Measurements from ENCODE around the gene HDAC7. TPM values are rescaled to one million over a fixed set of nuclear protein-coding genes. Genes with fewer than 3 reads are reported as not detected.

The HDAC7 gene
- total RNA-seq, 3 donors from 2014 or later (not counting 1 experiment from before 2014, with no cell fraction given) = 141 to 235 (median 147) TPM

- Mint-ChIP-seq H3K36me3 (no peaks in the 10 kb centered on the region), H3K27ac (no peak overlapping the region), H3K27me3 (ENCODE audit: low read depth in 2 of 2) (no peaks in the 10 kb centered on the region), H3K4me3 (no peak overlapping the region), H3K9me3 (no peaks in the 10 kb centered on the region), H3K4me1 (no peaks in the 10 kb centered on the region)
- TF ChIP-seq CTCF (IDR thresholded peaks at IDR 0.05) = no peak
- H3K36me3 ChIP-seq (ENCODE audit: control insufficient read depth, insufficient read depth, low read length) = no peaks in the 10 kb centered on the region
- intact Hi-C loops (cut with micrococcal nuclease) = no loop called here
- no peak for ATAC-seq
- H3K9me3 ChIP-seq (ENCODE audit: control insufficient read depth, insufficient read depth, low read length) = no peaks in the 10 kb centered on the region
- WGBS (ENCODE audit: insufficient coverage) = 95% methylated on average over 7 of the region's 7 CpGs
- no peak for DNase-seq
- H3K27me3 ChIP-seq (ENCODE audit: control insufficient read depth, insufficient read depth, low read length) = no peaks in the 10 kb centered on the region
- H3K4me1 ChIP-seq (ENCODE audit: control insufficient read depth, insufficient read depth, low read length) = peaks cover 6% of the 10 kb centered on the region
- H3K4me3 ChIP-seq (ENCODE audit: low read length) = no peak overlapping the region
- H3K27ac ChIP-seq (ENCODE audit: low read length) = no peak overlapping the region
Measured at GRCh38 chr12:47862881-47863280, 43.2 kb upstream of the HDAC7 start.

- no peaks in the 10 kb centered on the region for H3K36me3 ChIP-seq (ENCODE audit: control insufficient read depth, insufficient read depth, low read length)
- Mint-ChIP-seq H3K9me3 (no peaks in the 10 kb centered on the region), H3K27ac (no peak overlapping the region), H3K36me3 (no peaks in the 10 kb centered on the region), H3K4me1 (no peaks in the 10 kb centered on the region), H3K27me3 (ENCODE audit: low read depth in 2 of 2) (no peaks in the 10 kb centered on the region), H3K4me3 (no peak overlapping the region)
- WGBS (ENCODE audit: insufficient coverage) = 95% methylated on average over 4 of the region's 5 CpGs
- no peaks in the 10 kb centered on the region for H3K9me3 ChIP-seq (ENCODE audit: control insufficient read depth, insufficient read depth, low read length)
- intact Hi-C loops (cut with micrococcal nuclease) = no loop called here
- TF ChIP-seq CTCF (IDR thresholded peaks at IDR 0.05) = no peak
- no peak for ATAC-seq
- DNase-seq = no peak
- H3K4me1 ChIP-seq (ENCODE audit: control insufficient read depth, insufficient read depth, low read length) = no peaks in the 10 kb centered on the region
- no peaks in the 10 kb centered on the region for H3K27me3 ChIP-seq (ENCODE audit: control insufficient read depth, insufficient read depth, low read length)
- H3K27ac ChIP-seq (ENCODE audit: low read length) = no peak overlapping the region
- H3K4me3 ChIP-seq (ENCODE audit: low read length) = no peak overlapping the region
Measured at GRCh38 chr12:47862167-47862750, 42.6 kb upstream of the HDAC7 start.

- 100% methylated on average over 1 of the region's 2 CpGs for WGBS (ENCODE audit: insufficient coverage)
- no peaks in the 10 kb centered on the region for H3K9me3 Mint-ChIP-seq
- Histone ChIP-seq H3K4me1 (ENCODE audit: control insufficient read depth, insufficient read depth, low read length) (no peaks in the 10 kb centered on the region), H3K27me3 (ENCODE audit: control insufficient read depth, insufficient read depth, low read length) (no peaks in the 10 kb centered on the region), H3K9me3 (ENCODE audit: control insufficient read depth, insufficient read depth, low read length) (no peaks in the 10 kb centered on the region), H3K27ac (ENCODE audit: low read length) (no peak overlapping the region), H3K4me3 (ENCODE audit: low read length) (no peak overlapping the region), H3K36me3 (ENCODE audit: control insufficient read depth, insufficient read depth, low read length) (no peaks in the 10 kb centered on the region)
- H3K4me3 Mint-ChIP-seq = no peak overlapping the region
- intact Hi-C loops (cut with micrococcal nuclease) = no loop called here
- no peaks in the 10 kb centered on the region for H3K36me3 Mint-ChIP-seq
- TF ChIP-seq CTCF (IDR thresholded peaks at IDR 0.05) = no peak
- no peaks in the 10 kb centered on the region for H3K27me3 Mint-ChIP-seq (ENCODE audit: low read depth in 2 of 2)
- DNase-seq (no peak), ATAC-seq (no peak)
- no peak overlapping the region for H3K27ac Mint-ChIP-seq
- no peaks in the 10 kb centered on the region for H3K4me1 Mint-ChIP-seq
Measured at GRCh38 chr12:47860873-47861272, 41.2 kb upstream of the HDAC7 start.

- H3K27me3 Mint-ChIP-seq (ENCODE audit: low read depth in 2 of 2) = no peaks in the 10 kb centered on the region
- Histone ChIP-seq H3K27ac (ENCODE audit: low read length) (no peak overlapping the region), H3K9me3 (ENCODE audit: control insufficient read depth, insufficient read depth, low read length) (no peaks in the 10 kb centered on the region), H3K36me3 (ENCODE audit: control insufficient read depth, insufficient read depth, low read length) (no peaks in the 10 kb centered on the region), H3K4me1 (ENCODE audit: control insufficient read depth, insufficient read depth, low read length) (no peaks in the 10 kb centered on the region), H3K4me3 (ENCODE audit: low read length) (no peak overlapping the region), H3K27me3 (ENCODE audit: control insufficient read depth, insufficient read depth, low read length) (no peaks in the 10 kb centered on the region)
- no peaks in the 10 kb centered on the region for H3K4me1 Mint-ChIP-seq
- H3K9me3 Mint-ChIP-seq = no peaks in the 10 kb centered on the region
- intact Hi-C loops (cut with micrococcal nuclease) = no loop called here
- no peak overlapping the region for H3K4me3 Mint-ChIP-seq
- H3K36me3 Mint-ChIP-seq = no peaks in the 10 kb centered on the region
- no peak for DNase-seq
- no peak for ATAC-seq
- no peak for TF ChIP-seq CTCF (IDR thresholded peaks at IDR 0.05)
- WGBS (ENCODE audit: insufficient coverage) = 78% methylated on average over 7 of the region's 7 CpGs
- no peak overlapping the region for H3K27ac Mint-ChIP-seq
Measured at GRCh38 chr12:47860279-47860841, 40.7 kb upstream of the HDAC7 start.

Measured in natural killer cell (primary cell).